Stimulated activated CD8-positive, alpha-beta memory T cell treated with anti-CD3 and anti-CD28 coated beads, Interleukin-12 subunit alpha, Interleukin-12 subunit beta, amount 100 ng/mL, for 4 hours (primary cell): ENCODE measurements around the gene D2HGDH.
"Not testable (repeated sequence)": the region's sequence is repeated elsewhere in the genome, so short reads cannot be mapped to it uniquely, and the experiment has no call there.

Experiments used
- DNase-seq: peaks from one replicate; pipeline ENCODE4 v3.0.0-alpha.2; 2020; ENCODE audit warnings: low read depth

Gene D2HGDH

DNA sequence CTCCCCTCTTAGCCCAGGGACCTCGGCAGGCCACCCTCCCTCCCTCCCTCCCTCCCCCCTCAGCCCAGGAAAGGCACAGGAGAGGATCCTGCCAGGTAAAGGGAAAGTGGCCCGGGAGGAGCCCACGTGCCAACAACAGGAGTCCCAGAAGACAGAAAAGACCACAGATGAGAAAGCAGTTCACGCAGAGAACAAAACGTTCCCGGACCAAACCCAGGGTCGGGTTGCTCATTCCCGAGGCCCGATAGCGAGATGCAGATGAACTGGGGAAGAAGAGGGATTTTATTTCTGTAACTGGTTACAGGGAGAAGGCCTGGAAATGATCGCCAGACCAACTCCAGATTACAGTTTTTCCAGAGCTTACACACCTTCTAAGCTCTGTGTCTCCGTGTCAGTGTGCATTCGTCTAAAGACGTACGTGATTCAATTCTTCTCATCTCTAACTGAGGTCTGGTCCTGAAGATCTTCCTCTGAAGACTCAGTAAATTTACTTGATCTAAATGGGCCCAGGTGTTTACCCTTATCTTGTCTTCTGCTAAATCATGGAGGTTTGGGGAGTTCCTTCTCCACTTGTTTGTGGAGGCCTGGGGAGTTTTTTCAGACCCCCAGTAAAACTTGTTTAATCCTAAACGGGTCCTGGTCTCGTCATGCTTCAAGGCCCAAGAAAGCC is 73.8 kb downstream of the D2HGDH start:
- DNase-seq = no peak

DNA sequence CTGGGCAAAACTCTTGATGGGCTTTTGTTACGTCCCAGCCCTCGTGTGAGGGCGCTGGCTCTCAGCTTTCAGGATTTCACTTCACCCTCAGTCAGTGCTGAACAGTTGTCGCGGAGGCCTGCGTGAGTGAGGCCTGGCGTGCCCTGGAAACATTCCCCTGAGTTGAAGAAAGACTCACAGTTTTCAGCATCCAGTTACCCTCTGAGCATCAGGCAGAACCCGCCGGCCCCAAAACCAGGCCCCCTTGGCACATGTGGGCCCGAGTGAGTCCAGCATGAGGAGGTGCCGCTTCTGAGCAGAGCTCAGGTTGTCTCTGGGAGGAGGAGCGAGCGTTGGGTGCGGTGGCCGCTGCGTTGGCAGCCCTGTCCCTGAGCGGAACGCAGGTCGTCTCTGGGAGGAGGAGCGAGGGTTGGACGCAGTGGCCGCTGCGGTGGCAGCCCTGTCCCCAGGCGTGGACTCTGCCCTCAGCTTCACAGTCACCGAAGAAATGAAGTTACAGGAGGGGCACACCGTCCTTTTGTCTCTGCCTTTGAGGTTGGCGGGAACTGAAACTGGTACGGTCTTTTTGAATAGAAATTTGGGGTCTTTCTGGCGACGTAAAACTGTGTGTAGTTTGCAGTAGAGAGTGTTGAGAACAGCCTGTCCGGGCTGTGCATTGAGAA is 74.4 kb downstream of the D2HGDH start, which contains the start of gene NEU4:
Gene NEU4 (plus strand): TSS at position 473 of the 662 bp plus-strand sequence. CDS start 5,292 bp downstream, outside the sequence.
- DNase-seq = no peak

DNA sequence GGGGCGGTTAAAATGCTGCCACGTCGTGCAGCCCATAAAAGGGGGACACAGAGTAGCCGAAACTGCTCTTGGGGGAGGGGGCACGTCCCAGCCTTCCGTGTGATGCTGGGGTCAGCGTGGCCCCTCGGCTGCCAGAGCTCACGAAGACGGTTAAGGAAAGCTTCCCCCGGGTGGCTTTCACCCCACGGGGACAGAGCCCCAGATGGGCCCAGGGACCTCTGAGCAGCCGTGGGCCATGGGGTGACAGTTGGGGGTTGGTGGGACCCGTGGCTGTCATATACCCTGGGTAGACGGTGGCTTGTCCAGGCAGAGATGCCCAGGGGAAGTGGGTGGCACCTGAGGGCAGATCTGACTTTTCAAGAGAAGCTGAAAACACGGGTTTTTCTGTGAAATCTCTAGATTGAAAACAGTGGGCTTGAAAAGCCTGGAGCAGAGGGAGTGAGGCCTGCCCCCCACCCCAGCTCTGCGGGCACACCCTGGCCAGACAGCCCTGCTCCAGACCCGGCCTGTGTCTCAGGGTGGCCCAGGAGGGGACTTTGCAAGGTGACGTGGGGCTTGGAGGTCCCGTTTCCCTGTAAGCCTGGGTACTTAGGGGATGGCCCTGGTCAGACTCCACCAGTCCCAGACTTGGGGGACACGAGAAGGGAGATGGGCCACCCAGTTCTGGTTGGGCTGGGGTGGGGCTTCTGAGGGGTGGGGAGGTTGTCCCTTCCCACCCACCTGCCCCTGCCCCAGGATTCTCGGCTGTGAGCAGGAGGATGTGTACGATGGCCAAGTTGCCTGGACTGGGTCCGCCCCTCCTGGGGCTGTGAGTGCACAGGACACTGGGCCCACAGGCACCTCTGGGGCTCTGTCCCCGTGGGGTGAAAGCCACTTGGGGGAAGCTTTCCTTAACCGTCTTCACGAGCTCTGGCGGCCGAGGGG is 75.2 kb downstream of the D2HGDH start:
- DNase-seq = no peak

DNA sequence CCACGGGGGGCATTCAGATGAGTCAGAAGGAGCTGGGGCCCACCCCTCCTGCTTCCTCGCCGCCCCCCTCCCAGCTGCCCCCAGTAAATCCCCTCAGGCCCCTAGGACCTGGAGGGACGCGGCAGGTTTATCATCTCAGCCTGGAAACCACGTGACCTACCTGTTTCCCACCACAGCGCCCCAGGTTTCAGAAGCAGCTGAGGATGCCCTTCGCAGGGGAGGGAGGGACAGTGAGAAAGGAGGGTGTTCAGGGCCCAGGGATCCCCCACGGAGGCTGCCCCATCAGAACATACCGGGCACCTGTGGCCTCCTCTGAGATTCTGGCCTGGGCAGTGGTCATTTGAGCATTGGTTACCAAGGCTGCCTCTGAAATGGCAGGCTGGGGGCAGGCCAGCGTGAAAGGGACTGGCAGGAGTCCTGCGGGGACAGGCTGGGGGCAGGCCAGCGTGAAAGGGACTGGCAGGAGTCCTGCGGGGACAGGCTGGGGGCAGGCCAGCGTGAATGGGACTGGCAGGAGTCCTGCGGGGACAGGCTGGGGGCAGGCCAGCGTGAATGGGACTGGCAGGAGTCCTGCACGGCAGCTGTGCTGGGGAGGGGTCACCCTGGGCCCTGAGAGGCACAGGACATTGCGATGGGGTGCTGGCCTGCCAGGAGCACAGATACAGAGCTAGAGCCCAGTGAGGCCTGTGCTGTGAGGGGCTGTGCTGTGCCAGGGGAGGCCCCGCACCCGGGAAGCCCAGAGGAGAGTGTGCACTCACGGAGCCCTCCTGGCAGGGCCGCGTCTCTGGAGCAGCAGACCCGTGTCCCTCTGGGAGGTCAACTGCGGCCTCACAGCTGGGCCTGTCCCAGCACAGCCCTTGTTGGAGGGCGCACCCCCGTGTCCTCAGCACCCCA is 76.1 kb downstream of the D2HGDH start:
- no peak for DNase-seq

DNA sequence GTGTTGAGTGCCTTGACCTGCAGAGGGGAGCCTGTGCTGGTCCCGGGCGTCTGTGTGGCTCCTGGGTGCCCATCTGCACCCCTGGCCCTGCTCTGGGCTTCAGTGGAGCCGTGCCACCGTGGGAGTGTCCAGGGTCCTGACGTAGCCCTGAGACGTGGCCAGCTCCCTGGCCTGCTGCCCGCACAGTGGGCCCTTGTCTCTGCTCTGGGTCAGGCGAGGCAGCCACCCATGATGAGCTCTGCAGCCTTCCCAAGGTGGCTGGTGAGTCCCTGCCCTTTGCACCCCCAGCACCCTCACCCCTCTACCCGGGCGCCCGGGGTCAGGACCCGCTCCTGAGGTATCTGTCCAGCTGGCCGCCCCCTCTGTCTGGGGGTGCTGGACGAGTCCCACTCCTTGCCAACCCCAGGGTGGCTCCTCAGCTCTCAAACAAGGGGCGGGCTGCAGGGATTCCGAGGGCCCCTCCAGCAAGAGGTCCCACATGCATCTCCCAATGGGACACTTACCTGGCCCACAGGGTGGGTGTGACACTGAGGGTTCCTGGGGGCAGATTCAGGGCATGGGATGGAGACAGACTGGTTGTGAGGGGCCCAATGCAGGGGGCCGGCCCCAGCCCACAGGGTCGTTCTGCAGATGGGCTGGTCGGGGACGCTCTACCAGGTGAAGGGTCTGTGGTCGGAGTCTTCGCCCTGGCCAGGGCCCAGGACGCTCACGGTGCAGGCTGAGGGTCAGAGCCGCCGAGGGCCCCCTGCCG is 76.9 kb downstream of the D2HGDH start:
- no peak for DNase-seq

DNA sequence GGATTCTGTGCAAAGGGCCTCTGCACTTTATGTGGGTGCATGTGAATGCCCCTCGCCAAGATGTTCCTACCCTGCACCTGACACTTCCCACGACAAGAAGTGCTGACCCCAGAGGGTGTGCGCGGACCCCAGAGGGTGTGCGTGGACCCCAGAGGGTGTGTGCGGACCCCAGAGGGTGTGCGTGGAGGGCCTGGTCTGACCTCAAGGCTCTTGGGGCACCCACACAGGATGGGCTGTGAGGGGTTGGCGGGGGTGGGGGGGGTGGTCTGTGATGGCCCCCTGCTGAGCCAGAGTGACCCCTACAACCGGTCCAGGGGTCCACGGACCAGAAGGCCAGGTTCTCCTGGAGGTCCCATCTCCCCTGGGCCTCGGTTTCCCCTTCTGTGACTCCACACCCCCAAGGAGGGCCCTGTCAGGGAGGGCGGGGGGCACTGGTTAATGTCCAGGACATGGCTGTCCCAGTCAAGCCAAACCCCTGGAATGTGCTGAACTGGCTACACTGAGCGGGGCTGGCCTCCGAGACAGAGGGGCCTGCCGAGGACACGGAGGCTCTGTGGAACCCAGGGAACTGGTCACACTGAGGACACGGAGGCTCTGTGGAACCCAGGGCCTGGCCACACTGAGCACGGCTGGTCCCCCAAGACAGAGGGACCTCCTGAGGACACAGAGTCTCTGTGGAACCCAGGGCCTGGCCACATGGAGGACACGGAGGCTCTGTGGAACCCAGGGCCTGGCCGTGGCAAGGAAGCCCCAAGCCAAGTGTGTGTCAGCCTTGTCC is 77.7 kb downstream of the D2HGDH start:
- no peak for DNase-seq

DNA sequence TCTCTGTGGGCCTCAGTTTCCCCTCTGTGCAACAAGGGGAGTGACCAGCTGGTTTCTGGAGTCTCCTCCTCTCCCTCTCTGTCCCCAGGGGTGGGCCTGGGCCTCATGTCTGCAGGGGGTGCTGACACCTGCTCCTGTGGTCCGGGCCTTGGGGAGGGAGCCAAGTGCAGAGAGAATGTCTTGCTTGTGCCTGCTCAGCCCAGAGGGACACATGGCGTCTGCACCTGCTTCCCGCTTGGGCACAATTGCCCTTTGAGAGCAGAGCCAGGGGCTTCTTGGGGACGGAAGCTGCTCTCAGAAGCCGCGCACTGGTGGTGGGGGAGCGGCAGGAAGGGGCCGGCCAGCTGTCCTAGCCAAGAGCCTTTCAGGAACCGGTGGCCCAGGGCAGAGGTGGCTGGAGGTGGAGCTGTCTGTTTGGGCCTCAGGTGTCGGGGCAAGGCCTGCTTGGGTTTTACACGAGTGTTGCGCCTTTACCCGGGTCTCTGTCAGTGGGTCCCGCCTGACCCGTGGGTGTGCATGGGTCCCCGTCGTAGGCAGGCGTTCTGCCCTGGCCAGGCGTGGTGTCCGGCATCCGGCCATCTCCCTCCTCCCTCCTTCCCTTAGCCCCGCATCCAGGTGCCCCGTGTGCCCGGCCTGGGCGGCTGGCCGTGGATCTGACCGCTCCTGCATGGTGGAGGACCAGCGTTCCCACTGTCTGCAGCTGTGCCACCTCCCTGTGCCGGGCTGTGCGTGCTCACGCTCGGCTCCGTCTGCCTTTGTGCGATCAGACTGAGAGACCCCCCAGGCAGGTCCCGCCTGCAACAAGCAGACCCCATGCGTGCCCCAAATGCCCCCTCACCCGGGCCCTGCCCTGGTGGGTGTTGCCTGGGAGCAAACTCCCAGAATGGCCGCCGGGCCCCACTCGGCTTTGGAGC is 78.6 kb downstream of the D2HGDH start:
- no peak for DNase-seq

DNA sequence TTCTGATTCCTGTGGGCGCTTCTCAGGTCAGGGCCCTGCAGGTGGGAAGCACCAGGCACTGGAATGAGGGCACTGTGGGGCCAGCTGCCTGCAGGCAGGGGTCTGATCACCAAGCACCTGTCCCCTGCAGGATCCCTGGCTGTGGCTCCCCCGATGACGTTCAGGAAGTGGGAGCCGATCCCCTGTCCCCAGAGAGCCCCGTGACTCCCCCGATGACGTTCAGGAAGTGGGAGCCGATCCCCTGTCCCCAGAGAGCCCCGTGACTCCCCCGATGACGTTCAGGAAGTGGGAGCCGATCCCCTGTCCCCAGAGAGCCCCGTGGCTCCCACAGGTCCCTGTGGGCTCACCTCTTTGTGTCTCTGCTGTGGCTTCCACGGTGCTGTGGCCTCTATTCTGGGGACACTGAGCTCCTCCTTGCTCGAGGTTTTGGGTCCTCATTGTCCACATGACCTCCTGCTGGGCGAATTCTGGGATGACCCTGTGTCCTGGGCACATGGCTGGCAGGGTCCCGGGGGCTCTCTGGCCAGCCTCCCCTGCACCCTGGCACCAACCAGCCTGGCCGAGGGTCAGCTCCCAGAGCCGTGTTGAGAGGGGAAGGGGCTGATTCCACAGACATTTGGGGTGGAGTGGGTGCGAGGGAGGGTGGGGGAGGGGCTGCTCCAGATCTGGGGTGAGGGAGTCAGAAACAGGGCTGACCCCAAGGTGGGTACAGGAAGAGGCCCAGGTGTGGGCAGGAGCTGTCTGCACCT is 79.4 kb downstream of the D2HGDH start:
- DNase-seq = no peak

DNA sequence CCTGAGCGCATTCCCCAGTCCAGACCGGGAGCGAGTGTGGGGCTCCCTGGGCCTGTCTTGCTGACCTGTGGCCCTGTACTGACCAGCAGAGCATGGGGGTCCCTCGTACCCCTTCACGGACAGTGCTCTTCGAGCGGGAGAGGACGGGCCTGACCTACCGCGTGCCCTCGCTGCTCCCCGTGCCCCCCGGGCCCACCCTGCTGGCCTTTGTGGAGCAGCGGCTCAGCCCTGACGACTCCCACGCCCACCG is 79.9 kb downstream of the D2HGDH start:
- no peak for DNase-seq

DNA sequence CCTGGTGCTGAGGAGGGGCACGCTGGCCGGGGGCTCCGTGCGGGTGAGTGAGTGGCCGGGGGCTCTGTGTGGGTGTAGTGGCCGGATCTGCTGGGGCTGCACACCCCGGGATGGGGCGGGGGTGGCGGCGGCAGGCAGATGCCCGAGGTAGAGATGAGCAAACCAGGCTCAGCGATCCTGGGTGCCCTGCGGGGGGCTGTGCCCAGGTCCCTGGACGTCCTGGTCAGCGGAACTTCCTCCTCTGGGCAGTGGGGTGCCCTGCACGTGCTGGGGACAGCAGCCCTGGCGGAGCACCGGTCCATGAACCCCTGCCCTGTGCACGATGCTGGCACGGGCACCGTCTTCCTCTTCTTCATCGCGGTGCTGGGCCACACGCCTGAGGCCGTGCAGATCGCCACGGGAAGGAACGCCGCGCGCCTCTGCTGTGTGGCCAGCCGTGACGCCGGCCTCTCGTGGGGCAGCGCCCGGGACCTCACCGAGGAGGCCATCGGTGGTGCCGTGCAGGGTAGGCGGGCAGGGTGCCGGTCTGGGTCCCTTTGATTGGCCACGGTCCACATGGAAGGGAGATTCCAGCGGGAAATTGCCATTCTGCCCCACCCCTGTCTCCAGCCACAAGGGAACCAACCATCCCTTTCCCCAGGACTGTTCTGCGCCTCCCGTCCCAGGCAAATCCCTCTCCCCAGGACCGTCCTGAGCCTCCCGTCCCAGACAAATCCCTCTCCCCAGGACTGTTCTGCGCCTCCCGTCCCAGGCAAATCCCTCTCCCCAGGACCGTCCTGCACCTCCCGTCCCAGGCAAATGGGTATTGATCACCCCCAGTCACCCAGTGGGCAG is 80.4 kb downstream of the D2HGDH start:
- no peak for DNase-seq

DNA sequence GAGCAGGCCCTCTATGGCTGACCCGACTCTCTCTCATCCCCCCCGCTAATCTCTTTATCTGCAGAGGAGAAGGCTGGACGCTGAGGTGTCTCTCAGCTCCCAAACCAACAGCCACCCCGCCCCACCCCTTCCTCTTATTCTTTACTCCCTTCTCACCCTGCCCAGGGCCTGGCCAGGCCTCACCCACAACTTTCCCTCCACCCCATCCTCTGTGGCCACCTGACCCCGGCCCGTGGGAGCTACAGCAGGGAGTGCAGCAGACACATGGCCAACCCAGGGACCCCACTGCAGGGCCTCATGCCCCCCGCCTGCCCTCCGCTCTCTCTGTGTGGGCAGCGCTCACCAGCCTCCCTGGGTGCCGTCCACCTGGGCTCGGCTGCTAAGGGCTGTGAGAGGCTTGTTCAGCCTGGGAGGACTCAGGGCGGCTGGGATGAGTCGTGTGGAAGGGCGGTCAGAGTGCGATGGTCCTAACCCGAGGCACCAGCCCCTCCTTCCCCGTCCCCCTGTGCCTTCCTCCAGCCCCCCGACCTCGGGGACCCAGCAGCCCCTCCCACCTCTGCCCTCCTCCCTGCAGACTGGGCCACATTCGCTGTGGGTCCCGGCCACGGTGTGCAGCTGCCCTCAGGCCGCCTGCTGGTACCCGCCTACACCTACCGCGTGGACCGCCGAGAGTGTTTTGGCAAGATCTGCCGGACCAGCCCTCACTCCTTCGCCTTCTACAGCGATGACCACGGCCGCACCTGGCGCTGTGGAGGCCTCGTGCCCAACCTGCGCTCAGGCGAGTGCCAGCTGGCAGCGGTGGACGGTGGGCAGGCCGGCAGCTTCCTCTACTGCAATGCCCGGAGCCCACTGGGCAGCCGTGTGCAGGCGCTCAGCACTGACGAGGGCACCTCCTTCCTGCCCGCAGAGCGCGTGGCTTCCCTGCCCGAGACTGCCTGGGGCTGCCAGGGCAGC is 81.3 kb downstream of the D2HGDH start:
- no peak for DNase-seq

DNA sequence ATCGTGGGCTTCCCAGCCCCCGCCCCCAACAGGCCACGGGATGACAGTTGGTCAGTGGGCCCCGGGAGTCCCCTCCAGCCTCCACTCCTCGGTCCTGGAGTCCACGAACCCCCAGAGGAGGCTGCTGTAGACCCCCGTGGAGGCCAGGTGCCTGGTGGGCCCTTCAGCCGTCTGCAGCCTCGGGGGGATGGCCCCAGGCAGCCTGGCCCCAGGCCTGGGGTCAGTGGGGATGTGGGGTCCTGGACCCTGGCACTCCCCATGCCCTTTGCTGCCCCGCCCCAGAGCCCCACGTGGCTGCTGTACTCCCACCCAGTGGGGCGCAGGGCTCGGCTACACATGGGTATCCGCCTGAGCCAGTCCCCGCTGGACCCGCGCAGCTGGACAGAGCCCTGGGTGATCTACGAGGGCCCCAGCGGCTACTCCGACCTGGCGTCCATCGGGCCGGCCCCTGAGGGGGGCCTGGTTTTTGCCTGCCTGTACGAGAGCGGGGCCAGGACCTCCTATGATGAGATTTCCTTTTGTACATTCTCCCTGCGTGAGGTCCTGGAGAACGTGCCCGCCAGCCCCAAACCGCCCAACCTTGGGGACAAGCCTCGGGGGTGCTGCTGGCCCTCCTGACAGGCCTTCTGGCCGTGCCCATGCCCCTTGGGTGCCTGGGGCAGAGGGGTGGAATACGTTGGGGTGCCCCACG is 82.1 kb downstream of the D2HGDH start:
- no peak for DNase-seq

DNA sequence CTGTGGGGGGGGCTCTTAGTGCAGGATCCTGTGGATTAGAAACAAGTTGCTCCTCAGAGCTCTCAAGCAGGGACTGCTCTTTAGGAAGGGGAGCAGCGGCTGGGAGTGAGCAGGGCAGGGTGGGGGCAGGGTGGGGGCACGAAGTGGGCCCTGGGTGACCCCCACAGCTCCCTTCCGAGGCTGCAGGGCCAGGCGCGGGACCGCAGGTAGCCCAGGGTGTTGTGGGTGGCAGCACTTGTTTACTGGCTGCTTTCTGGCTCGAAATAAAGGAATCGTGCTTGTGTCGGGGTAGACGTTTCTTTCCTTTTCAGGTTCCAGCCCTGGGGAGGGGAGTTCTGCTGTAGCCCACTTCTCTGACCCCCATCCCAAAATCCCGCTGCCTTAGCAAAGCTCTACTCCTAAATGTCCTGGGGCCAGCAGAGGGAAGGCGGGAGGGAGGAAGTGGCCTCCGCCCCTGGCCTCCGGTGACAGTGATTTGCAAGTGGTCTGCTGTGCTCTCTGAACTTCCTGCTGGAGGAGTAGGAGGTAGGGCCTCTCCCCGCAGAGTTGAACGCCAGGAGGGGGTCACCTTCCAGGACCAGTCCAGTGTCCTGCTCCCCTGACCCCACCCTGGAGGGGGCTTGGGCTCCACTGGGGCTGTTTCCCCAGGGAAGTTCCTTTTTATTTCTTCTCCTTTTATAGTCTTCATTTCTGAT is 82.8 kb downstream of the D2HGDH start:
- DNase-seq = no peak

DNA sequence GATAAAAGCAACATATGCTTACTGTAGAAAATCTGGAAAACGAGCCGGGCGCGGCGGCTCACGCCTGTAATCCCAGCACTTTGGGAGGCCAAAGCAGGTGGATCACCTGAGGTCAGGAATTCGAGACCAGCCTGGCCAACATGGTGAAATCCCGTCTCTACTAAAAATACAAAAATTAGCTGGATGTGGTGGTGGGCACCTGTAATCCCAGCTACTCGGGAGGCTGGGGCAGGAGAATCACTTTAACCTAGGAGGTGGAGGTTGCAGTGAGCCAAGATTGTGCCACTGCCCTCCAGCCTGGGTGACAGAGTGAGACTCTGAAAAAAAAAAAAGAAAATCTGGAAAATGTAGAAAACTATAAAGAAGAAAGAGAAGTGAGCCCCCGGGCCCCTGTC is 83.4 kb downstream of the D2HGDH start:
- DNase-seq = not testable (repeated sequence)
